ENCODE results near the gene COMTD1.
"Not testable (repeated sequence)": the region's sequence is repeated elsewhere in the genome, so short reads cannot be mapped to it uniquely, and the experiment has no call there.

COMTD1 gene

DNA sequence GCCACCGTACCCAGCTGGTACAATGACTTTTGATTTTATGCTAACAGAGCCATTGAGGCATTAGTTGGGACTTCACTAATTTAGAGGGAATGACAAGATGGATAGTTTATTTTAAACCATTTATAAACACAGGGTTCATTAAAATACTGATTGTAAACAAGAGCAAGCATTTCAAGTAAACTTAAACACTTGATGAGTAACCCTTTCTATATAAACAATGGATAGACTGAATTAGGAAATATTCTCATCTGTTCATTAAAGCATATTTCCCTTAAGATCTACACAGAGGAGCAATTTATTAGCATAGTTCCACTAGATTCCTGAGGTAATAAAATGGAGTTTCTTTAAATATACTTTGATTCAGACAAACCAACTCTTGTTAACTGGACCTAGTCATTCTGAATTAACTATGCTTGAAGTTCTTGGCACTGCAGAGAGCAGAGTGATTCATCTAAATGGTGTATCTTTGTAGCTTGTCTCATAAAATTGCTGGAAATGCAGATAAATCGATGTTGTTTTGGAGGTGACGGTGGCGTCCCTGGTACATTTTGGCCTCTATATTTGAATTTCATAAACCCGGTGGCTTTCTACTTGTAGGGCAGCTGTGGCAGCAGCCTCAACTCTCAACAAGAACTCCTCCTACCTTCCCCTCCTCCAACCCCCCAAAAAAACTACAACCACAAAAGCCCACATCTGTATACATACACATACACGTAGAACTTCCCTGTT, 40.6 kb downstream of the COMTD1 start:
- DNase-seq (ENCODE audit: low read depth in 3 of 3) = no peak

DNA sequence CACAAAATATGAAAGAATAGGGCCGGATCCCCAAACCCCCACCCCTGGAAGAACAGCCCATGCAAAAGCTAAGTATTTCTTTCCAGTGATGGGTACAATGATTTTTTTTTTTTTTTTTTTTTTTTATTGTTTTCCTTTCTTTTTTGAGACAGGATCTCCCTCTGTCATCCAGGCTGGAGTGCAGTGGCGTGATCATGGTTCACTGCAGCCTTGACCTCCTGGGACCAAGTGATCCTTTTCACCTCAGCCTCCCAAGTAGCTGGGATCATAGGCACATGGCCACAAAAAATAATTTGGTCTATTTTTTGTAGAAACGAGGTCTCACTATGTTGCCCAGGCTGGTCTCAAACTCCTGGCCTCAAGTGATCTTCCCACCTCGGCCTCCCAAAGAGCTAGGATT, 41.1 kb downstream of the COMTD1 start:
- not testable (repeated sequence) for DNase-seq (ENCODE audit: low read depth in 3 of 3)

GRCh38 chr10:75191821-75192568, 43.8 kb downstream of the COMTD1 start:
- DNase-seq (ENCODE audit: low read depth in 3 of 3) = no peak

DNA sequence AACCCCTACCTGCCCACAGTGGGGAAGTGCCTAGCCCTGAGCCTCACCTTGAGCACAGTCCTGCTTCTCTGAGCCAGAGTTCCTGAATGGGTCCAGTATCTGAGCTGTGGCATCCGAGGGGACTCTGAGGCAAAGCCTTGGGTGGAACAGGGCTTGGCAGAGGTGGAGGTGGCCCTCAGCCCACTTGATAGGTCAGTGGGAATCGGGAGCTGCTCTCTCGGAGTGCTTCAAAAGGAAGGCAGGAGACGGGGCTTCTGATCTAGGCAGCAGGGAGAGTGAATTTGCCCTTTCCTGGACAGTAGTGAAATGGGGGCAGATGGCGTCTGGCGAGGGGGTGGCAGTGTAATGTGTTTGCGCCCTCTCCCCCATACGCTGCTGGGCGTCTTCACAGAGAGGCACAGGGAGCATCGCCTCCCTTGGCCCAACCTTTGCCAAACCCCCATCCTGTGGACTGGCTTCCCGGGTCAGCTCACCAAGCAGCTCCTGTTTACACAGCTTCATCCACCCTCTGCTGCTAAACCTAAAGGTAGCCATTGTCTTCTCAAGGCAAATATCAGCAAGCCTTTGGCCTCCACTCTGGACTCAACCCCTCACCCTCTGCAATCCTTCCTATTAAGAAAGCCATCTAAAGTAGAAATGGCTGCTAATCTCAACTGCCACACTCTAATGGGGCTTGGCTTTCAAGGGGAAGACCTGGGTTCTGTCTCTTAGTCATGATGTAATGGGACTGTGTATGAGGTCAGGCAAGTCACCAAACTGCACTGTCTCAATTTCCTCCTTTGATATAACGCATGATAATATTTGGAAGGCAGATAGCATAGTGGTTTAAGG, 46.3 kb downstream of the COMTD1 start:
- DNase-seq (ENCODE audit: low read depth in 3 of 3) = no peak

DNA sequence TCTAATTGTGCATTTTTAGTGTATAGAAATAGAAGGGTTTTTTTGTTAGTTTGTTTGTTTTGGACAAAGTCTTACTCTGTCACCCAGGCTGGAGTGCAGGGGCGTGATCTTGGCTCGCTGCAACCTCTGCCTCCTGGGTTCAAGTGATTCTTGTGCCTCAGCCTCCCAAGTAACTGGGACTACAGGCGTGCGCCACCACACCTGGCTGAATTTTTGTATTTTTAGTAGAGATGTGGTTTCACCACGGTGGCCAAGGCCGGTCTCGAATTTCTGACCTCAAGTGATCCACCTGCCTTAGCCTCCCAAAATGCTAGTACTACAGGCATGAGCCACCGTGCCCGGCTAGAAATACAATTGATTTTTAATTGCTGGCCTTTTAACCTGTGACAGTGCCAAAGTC, 47.2 kb downstream of the COMTD1 start:
- not testable (repeated sequence) for DNase-seq (ENCODE audit: low read depth in 3 of 3)

GRCh38 chr10:75187961-75188426, 47.8 kb downstream of the COMTD1 start:
- peak; percentile 33 to 37 (median 36) for DNase-seq (ENCODE audit: low read depth in 3 of 3)

DNA sequence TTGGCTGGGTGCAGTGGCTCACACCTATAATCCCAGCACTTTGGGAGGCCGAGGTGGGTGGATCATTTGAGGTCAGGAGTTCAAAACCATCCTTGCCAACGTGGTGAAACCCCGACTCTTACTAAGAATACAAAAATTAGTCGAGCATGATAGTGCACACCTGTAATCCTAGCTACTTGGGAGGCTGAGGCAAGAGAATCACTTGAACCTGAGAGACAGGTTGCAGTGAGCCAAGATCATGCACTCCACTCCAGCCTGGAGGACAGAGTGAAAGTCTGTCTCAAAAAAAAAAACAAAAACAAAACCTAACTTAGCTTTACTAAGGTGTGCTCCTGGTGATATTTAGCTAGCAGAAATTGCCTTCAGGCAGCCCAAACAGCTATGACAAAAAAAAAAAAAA, 49.4 kb downstream of the COMTD1 start:
- no peak for DNase-seq (ENCODE audit: low read depth in 3 of 3)
